Smooth muscle cell (in vitro differentiated cells): Measurements from ENCODE around the gene TMEM178B. TPM values are rescaled to one million over a fixed set of nuclear protein-coding genes. Genes with fewer than 3 reads are reported as not detected.

ENCODE experiments used
- DNase-seq: peaks from one replicate; lab custom pipeline; 2025; ENCODE audit not compliant: unreplicated experiment; lab: John Stamatoyannopoulos, UW
- H2AFZ ChIP-seq: fragments of 200-600 bp; sonication (generic); 2 replicates; pipeline ENCODE4 v1.6.0; 2016; ENCODE audit warnings: antibody characterized with exemption, low read depth, mild to moderate bottlenecking
- H3F3A ChIP-seq: fragments of 200-600 bp; sonication (generic); 2 replicates; pipeline ENCODE4 v1.6.0; 2017; ENCODE audit warnings: antibody characterized with exemption, low read depth
- H3K27ac ChIP-seq: fragments of 200-600 bp; sonication (generic); 2 replicates; pipeline ENCODE4 v1.5.1; 2016; ENCODE audit warnings: low read depth, mild to moderate bottlenecking
- H3K27me3 ChIP-seq: fragments of 200-600 bp; sonication (generic); 2 replicates; pipeline ENCODE4 v1.6.1; 2016; ENCODE audit warnings: low read depth, mild to moderate bottlenecking
- H3K36me3 ChIP-seq: fragments of 200-600 bp; sonication (generic); 2 replicates; pipeline ENCODE4 v1.5.1; 2016; ENCODE audit warnings: low read depth
- H3K4me1 ChIP-seq: fragments of 200-600 bp; sonication (generic); 2 replicates; pipeline ENCODE4 v1.5.1; 2016; ENCODE audit warnings: low read depth
- H3K4me2 ChIP-seq: fragments of 200-600 bp; sonication (generic); 2 replicates; pipeline ENCODE4 v1.6.0; 2016; ENCODE audit warnings: mild to moderate bottlenecking
- H3K4me3 ChIP-seq: fragments of 200-600 bp; sonication (generic); 2 replicates; pipeline ENCODE4 v1.5.1; 2016; ENCODE audit warnings: mild to moderate bottlenecking
- H3K79me2 ChIP-seq: fragments of 200-600 bp; sonication (generic); 2 replicates; pipeline ENCODE4 v1.6.0; 2016; ENCODE audit warnings: low read depth, mild to moderate bottlenecking
- H3K9ac ChIP-seq: fragments of 200-600 bp; sonication (generic); 2 replicates; pipeline ENCODE4 v1.6.0; 2016; ENCODE audit warnings: low read depth
- H3K9me3 ChIP-seq: fragments of 200-600 bp; sonication (generic); replicated peaks from 2 replicates; pipeline ENCODE4 v1.5.1; 2016; ENCODE audit warnings: low read depth
- H4K20me1 ChIP-seq: fragments of 200-600 bp; sonication (generic); 2 replicates; pipeline ENCODE4 v1.6.0; 2016; ENCODE audit warnings: low read depth
- WGBS: methylation state at CpG from one replicate; pipeline ENCODE4 v1.1.7; 2016; ENCODE audit warnings: low lambda C conversion rate; 5-methylcytosine and 5-hydroxymethylcytosine counted together
- polyA plus RNA-seq: library from polyadenylated mRNA; unstranded; fragments of >200 nt; fragmentation: Nextera tagmentation; extraction: Ambion mirVana; gene quantifications from 2 replicates; pipeline ENCODE4 v1.2.1, GENCODE V29; 2016
- total RNA-seq: library from RNA; depleted of rRNA; stranded (reverse); fragments of >200 nt; gene quantifications from 2 replicates; pipeline ENCODE4 v1.2.3, GENCODE V29; 2014
- TF ChIP-seq, protein P1 (sequence below): fragments of 200-600 bp; sonication (generic); IDR thresholded peaks from 2 replicates; pipeline ENCODE4 v1.5.1; 2017; ENCODE audit warnings: borderline replicate concordance, mild to moderate bottlenecking, antibody characterized with exemption; ENCODE audit not compliant: insufficient read depth, poor library complexity, severe bottlenecking

Gene TMEM178B
- total and polyA plus RNA-seq, 2 experiments from 2014 or later, result 0.72 TPM; not detected in 1

- no peak overlapping the region for H3K27ac ChIP-seq
Measured at GRCh38 chr7:141042222-141043193, 31.4 kb upstream of the TMEM178B start.

DNA sequence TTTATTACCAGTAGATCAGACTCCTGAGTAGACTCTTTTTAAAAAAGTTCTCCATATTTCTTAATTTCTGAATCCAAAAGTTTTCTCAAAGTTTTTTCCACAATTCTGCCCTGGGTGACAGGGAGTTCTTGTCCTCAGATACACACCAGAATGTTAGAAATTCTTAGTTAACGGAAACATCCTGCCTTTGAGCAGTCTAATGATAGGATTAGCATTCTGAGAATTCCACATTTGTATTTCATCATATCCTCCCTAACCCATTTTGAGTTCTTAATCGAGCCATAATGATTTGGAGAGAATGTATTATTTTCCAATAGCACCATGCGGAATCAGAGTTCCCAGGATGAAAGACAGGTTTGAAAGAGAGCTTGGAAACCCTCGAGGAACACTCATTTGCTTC, 30.2 kb upstream of the TMEM178B start:
- no peak for DNase-seq
- 67% methylated on average over 4 of the region's 4 CpGs for WGBS
- H4K20me1 ChIP-seq, result no peaks in the 10 kb centered on the region
- H2AFZ ChIP-seq, result no peak overlapping the region
- no peak overlapping the region for H3K27ac ChIP-seq
- no peak overlapping the region for H3K9ac ChIP-seq
- no peak overlapping the region for H3K4me3 ChIP-seq
- TF ChIP-seq, protein P1, sequence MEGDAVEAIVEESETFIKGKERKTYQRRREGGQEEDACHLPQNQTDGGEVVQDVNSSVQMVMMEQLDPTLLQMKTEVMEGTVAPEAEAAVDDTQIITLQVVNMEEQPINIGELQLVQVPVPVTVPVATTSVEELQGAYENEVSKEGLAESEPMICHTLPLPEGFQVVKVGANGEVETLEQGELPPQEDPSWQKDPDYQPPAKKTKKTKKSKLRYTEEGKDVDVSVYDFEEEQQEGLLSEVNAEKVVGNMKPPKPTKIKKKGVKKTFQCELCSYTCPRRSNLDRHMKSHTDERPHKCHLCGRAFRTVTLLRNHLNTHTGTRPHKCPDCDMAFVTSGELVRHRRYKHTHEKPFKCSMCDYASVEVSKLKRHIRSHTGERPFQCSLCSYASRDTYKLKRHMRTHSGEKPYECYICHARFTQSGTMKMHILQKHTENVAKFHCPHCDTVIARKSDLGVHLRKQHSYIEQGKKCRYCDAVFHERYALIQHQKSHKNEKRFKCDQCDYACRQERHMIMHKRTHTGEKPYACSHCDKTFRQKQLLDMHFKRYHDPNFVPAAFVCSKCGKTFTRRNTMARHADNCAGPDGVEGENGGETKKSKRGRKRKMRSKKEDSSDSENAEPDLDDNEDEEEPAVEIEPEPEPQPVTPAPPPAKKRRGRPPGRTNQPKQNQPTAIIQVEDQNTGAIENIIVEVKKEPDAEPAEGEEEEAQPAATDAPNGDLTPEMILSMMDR, result no peak
- no peaks in the 10 kb centered on the region for H3K9me3 ChIP-seq
- H3K27me3 ChIP-seq, result no peaks in the 10 kb centered on the region
- H3K4me1 ChIP-seq, result no peaks in the 10 kb centered on the region
- H3K36me3 ChIP-seq, result no peaks in the 10 kb centered on the region
- no peaks in the 10 kb centered on the region for H3F3A ChIP-seq
- no peak overlapping the region for H3K4me2 ChIP-seq
- H3K79me2 ChIP-seq, result no peaks in the 10 kb centered on the region

More at GRCh38 chr7:141042222-141043193, 31.4 kb upstream of the TMEM178B start:
- no peak overlapping the region for H3K4me3 ChIP-seq
- H3K9me3 ChIP-seq, result no peaks in the 10 kb centered on the region
- H3K36me3 ChIP-seq, result no peaks in the 10 kb centered on the region
- no peaks in the 10 kb centered on the region for H3K27me3 ChIP-seq
- H3K4me1 ChIP-seq, result no peaks in the 10 kb centered on the region
- no peaks in the 10 kb centered on the region for H3K79me2 ChIP-seq
- no peaks in the 10 kb centered on the region for H4K20me1 ChIP-seq
- 92% methylated on average over 14 of the region's 14 CpGs for WGBS
- no peak overlapping the region for H3K9ac ChIP-seq
- no peak for DNase-seq
- no peak overlapping the region for H2AFZ ChIP-seq
- H3F3A ChIP-seq, result no peaks in the 10 kb centered on the region
- TF ChIP-seq, protein P1, result no peak
- H3K4me2 ChIP-seq, result no peak overlapping the region

DNA sequence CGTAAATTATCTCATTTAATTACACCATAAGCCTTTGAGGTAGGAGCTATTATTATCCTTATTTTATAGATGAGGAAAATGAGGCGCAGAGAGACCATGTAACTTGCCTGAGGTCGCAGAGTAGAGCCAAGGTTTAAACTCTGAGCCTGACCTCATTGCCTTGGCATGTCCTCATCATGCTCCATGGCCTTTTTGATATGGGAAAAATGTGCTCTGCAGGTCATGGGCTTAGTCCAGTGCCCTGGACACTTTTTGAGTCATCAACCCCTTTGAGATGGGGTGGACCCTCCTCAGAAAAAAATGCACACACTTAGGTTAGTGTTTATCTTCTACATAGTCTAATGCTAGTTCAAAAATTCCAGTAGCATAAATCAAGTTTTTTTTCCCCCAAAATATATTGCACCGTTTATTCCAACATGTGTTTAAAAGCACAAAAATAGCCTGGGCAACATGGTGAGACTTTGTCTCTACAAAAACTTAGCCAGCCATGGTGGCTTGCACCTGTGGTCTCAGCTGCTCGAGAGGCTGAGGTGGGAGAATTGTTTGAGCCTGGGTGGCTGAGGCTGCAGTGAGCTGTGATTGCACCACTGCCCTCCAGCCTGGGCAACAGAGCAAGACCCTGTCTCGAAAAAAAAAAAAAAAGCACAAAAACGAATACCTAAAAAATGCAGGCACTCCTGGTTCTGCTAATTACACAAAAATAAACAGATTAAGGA, 28.6 kb upstream of the TMEM178B start:
- WGBS, result 67% methylated on average over 7 of the region's 7 CpGs
- DNase-seq, result no peak
- Histone ChIP-seq H2AFZ (no peak overlapping the region), H3K27me3 (no peaks in the 10 kb centered on the region), H3K9ac (no peak overlapping the region), H3K4me1 (no peaks in the 10 kb centered on the region), H3K79me2 (no peaks in the 10 kb centered on the region), H3K4me3 (no peak overlapping the region), H3K9me3 (no peaks in the 10 kb centered on the region), H3K27ac (no peak overlapping the region), H3K4me2 (no peak overlapping the region), H4K20me1 (no peaks in the 10 kb centered on the region), H3F3A (no peaks in the 10 kb centered on the region), H3K36me3 (no peaks in the 10 kb centered on the region)
- TF ChIP-seq, protein P1, result no peak
